Cardiac septum (tissue), 1 donor: ENCODE results near the gene MTHFD1L. TPM values are rescaled to one million over a fixed set of nuclear protein-coding genes. Genes with fewer than 3 reads are reported as not detected.

Experiments
- DNase-seq: peaks from one replicate; pipeline ENCODE4 v3.0.0-alpha.2; 2020; ENCODE audit warnings: low spot score
- intact Hi-C: fragments of 100-400 bp; cut with DNase I; formaldehyde crosslinking; loops from one replicate; pipeline ENCODE4 v1.14.0; 2022
- total RNA-seq: library from RNA; stranded (reverse); fragmentation: NEBNext Ultra II Directional; extraction: Animal tissue kit (Norgen Biotek cat#: 25700); gene quantifications from one replicate; pipeline ENCODE4 v1.2.1, GENCODE V29; 2021
- donor health status: DM: no; HTN: no; CAD: no.

The MTHFD1L gene
- total RNA-seq, 1 donor from 2014 or later: 5.3 TPM

DNA sequence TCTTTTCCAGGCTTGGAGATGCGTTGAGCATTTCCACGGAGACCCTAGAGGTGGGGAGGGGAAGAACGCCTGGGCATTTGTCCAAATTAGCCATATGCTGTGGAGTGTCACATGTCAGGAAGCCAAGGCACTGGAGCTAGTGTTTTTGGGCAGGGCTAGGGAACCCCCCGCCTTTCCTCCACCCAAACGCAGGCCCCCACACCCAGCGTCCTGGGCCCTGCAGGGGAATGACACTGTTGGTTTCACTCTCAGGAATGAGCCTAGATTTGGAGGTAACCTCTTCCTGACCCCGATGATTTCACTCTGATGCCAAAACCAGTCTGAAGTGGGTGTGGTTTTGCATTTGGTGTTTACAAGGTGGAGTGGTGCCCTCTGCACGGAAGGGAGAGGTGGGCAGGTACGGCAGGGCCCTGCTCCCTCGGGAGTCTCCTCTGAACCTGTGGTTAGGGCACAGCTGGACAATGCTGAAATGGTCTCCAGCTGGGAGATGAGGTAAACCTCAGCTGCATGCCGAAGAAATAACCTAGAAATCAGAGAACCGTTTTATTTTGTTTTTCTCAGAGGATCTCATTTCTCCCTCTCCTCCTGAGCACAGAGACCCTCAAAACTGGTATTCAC lies 29.5 kb downstream of the MTHFD1L start:
- DNase-seq: no peak
- intact Hi-C loops: loop anchor here (5.0 kb wide), 1 partner anchor 117 kb away; no protein-coding TSS in a partner anchor

DNA sequence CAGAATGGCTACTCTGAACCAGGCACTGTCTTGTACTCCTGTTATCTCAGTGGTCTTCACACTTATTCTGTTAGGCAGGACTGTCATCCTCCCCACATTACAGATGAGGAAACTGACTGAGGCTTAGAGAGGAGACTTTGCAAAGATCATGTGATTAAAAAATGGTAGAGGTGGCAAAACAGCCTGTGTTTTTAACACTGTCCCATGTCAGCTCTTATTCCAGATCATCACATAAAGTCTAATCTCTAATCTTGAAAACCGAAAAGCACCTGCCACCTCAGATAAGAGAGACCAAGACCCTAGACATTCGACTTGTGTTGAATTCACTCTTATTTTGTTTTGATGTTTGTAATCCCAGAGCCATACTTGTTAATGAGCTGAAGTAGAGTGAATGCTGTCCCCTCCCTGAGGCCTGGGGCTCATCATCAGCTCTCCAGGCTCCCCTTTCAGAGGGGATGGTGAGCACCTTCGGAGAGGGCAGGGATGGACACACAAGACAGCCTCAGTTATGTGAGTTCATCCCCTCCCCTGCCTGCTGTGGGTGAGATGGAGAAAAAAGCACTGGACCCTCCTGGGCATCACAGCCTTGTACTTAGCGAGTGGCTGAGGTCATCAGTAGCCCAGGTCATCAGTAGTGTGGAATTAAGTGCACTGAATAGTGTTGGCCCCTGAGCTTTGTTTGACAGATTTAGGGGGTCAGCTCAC lies 30.6 kb downstream of the MTHFD1L start:
- DNase-seq: no peak
- intact Hi-C loops: no loop called here

DNA sequence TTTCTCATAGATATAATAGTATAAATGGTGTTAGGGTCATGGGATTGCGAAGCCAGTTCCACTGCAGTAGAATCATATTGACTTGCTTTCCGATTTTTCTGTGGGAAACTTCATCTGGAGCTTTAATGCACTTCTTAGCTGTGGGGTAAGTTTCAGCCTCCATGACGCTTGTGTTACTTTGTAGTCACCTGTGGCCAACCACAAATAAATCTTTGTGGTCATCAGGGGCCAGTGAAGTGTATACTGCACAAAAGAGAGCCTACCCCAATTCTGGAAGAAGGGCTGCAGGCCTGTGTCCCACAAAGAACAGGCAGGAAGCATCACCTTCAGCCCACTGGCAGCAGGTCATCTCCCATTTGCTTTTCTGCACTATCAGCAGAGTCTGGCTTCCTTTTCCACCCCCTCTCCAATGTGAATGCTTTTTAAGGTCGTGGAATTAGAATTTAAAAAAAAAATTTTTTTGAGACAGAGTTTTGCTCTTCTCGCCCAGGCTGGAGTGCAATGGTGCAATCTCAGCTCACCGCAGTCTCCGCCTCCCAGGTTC lies 32.0 kb downstream of the MTHFD1L start:
- DNase-seq: no peak
- intact Hi-C loops: no loop called here

DNA sequence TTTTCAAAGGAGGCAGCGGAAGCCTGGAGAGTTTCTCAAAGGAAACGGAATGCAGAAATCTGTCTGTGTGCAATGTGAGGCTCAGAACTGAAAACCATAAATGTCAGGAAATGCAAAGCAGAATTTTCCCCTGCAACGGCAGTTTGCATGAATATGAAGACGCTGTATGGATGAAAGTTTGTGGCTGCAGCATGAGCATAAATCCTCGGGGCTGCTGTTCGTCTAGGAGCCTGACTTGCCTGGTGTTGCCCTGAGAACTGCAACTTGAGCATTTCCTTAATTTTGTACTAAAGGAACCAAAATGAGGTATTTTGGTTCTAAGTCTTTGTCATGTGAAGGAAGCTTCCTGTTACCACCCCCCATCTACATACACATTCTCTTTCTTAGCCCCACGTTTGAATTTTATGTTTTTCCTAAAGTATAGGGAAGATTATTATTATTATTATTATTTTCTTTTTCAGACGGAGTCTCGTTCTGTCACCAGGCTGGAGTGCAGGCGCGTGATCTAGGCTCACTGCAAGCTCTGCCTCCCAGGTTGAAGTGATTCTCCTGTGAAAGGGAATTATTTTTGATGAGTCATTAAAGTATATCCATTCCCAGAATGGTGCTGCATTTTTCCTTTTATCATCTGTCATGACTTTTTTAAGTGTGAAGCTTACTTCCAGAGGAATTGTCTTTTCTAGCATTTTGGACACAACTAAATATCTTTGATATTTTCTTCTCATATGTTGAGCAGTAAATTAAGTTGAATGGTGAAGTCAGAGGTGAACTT lies 33.1 kb downstream of the MTHFD1L start:
- no peak for DNase-seq
- intact Hi-C loops: no loop called here

DNA sequence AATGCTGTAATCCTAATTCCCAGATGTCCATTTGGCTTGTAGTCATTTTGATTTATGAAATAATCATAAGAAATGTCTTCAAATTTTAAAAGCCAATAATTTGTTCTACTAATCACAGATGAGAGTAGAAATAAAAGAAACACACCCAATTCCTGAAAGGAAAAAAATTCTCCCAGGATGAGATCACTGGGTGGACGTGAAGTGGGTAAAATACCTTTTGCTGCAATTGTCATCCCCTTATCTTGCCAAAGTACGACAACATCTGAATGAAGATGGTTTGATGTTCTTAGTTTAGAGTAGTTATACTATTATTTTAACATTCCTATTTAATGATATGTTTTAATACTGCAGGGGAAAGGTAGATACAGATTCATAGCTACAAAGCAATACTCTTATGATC lies 33.7 kb downstream of the MTHFD1L start:
- no peak for DNase-seq
- intact Hi-C loops: no loop called here

DNA sequence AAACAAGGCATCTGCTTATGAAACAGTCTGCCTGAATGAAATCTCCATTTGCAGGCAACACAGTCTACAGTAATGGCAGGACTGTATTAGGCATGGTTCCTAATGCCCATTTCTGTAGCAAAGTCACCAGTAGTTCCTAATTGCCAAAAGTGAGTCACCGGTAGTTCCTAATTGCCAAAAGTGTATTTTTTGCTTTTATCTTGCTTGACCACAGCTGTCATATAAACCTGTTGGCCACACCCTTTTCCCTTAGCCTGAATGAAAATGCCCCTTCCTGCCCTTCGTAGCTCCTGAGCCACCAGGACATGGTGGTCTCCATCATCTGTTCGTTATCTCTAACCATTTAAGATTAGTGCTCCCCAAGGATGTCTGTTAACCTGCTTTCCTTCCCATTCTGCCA lies 34.5 kb downstream of the MTHFD1L start:
- DNase-seq: no peak
- intact Hi-C loops: no loop called here

DNA sequence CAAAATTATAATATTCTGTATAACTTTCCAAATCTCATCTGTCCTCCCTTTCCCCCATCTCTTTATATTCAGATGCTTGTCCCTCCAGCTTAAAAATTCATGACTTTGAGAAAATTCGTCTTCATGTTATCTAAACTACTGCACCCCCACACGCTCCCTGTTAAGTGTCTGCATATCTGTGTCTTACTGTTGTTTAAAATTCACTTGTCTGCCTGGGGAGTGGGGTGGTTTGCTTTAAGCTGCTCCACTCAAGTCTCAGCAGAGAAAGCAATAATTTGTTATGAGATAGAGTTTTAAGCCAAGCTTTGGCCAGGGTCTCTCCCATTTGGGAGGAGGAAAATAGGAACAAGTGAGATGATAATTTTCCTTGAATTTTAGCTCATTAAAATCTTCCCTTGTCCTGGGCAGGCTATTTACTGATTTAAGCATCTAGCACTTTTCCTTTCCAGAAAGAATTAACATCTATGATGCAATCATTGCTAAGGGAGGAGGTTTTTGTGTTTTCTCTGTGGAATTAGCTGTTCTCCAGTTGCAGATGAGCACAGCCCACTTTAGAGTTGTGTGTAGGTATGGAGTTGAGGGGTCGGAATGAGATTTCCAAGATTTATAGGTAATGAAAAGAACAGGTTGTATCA lies 36.8 kb downstream of the MTHFD1L start:
- intact Hi-C loops: no loop called here
- no peak for DNase-seq

DNA sequence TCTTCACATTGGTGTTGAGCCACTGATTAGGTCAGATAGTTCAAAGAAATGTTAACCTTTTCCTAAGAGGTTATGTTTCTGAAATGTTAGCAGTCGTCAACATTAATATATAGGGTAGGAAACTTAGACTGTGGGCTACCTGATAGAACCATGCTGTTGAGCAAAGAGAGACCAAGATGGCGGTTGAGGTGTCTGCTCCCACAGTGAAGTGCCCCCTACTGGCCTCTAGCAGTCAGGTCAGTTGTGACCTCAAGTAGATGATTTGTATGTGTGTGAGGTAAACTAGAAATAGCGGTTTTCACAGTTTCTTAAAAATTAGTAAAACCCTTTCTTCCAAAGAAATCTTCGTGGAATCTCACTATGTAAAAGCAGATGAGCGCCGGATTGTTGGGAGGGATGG lies 40.3 kb downstream of the MTHFD1L start:
- intact Hi-C loops: no loop called here
- no peak for DNase-seq

DNA sequence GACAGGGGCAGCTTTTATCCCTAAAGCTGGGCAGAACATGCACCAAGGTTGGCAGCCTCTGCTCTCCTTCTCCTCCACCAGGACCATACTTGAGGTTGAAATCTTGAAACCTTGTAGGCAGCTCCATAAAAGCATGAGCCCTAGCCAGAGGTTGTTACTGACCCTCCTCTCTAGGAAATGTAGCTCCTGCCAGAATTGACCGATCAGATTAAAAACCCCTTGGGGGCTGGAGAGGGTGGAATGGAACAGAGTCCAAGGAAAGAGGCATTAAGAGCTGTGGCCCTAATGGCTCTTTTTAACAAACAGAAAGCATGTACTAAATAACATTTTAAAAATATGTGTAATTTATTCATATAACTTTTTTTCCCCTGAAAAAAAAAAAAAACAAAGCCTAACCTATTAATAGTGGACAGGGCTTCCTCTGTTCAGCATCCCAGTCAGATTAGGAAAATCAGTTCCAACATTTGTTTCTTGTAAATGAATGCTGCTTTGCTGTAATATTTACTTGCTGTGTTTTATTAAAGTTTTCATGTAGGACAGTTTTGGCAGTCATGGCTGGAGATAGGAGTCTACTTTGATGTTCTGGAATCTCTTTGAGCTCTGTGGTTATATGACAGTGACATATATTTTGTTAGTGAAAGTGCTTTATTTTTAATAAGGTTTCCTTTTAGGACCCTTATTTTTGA lies 41.3 kb downstream of the MTHFD1L start:
- DNase-seq: no peak
- intact Hi-C loops: no loop called here

DNA sequence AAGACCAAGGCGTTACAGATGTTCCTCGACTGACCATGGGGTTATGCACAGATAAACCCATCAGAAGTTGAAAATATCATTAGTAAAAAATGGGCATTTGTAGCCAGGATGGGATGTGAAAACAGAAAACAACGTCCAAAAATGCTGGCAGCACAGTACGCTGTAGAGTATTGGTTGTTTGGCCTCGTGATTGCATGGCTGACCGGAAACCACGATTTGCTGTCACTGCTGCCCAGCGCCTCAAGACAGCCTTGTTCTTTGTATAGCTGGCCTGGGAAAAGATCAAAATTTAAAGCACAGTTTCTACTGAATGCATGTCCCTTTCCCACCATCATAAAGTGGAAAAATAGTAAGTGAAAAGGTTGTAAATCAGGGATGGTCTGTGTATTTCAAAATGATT lies 41.9 kb downstream of the MTHFD1L start:
- intact Hi-C loops: no loop called here
- no peak for DNase-seq

DNA sequence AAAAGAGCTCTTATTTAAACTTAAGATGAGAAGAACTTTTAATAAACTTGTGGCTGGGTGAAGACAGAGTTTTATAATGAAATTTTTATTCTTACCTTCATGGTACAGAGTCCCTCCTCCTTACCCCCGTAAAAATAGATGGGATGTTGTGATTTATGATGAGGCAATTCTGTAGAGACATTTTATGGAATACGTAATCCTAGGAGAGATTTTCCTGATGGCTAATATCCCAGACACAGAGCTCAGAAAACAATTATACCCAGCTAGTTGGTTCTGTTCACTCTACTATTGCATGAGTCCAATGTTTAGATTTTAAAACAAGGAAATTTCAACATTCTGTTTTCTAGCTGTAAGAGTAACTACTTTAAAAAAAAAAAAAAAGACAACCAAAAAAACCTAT lies 43.4 kb downstream of the MTHFD1L start:
- intact Hi-C loops: no loop called here
- no peak for DNase-seq

DNA sequence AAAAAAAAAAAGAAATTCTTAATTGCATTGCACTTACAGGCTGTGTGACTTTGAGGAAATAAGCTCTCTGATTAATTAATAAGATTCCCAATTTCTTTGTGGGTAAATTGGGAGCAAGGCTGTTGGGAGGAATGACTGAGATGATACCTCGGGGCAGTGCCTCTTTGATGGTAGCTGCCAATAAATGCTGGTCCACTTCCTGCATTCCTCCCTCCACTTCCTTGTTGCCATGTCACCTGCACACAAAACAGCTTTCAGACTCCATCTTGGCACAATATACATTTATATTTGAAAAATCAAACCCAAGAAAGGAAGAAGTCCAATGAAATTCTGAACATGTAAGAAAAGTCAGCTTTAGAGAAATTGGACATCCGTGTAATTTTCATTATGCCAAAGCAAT lies 45.1 kb downstream of the MTHFD1L start:
- intact Hi-C loops: no loop called here
- no peak for DNase-seq

DNA sequence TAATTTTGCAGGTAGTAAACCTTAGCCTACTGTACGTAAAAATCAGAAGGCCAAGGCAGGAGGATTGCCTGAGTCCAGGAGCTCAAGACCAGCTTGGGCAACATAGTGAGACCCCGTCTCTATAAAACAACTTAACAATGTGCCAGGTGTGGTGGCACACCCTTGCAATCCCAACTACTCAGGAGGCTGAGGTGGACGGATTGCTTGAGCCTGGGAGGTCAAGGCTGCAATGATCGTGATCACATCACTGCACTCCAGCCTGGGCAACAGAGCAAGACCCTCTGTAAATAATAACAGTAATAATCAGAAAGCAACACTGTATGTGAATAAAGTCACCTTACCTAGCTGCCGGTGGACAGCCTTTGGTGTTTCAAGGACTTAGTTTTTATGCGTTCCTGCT lies 48.9 kb downstream of the MTHFD1L start:
- intact Hi-C loops: no loop called here
- no peak for DNase-seq

DNA sequence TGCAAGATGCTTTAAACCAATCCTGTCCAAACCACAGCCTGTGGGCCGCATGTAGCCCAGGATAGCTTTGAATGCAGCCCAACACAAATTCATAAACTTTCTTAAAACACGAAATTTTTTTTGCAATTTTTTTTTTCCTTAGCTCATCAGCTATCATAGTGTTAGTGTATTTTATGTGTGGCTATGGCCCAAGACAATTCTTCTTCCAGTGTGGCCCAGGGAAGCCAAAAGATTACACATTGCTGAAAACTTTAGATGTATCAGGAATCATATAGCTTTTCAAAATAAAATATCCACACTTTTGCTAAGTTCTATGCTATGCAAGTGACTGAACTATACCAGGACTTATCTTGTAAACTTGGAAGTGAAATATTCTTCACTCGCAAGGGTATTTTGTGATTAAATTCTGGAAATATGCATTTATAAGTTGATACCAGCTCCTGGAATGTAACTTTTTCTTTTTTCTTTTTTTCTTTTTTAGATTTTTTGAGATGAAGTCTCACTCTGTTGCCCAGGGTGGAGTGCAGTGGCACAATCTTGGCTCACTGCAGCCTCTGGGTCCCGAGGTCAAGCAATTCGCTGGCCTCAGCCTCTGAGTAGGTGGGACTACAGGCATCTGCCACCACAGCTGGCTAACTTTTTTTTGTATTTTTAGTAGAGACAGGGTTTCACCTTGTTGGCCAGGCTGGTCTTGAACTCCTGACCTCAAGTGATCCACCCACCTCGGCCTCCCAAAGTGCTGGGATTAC lies 49.8 kb downstream of the MTHFD1L start:
- no peak for DNase-seq
- intact Hi-C loops: no loop called here

DNA sequence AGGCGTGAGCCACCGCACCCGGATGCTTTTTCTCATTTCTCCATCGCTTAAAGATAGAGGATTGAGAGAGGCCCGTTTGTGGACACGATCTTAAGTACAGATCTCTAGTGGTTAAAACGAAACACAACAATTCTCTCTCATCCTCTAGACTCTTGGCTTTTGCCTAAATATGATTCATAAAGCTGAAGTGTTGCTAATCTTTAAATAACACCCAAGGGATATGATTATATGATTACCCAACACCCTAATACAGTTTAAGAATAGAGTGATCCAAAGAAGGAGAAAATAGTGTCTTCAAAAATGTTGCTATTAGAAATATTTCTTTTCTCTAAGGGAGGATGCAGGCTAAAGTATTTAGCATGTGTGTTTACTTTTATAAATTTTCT lies 50.4 kb downstream of the MTHFD1L start:
- intact Hi-C loops: no loop called here
- DNase-seq: no peak

DNA sequence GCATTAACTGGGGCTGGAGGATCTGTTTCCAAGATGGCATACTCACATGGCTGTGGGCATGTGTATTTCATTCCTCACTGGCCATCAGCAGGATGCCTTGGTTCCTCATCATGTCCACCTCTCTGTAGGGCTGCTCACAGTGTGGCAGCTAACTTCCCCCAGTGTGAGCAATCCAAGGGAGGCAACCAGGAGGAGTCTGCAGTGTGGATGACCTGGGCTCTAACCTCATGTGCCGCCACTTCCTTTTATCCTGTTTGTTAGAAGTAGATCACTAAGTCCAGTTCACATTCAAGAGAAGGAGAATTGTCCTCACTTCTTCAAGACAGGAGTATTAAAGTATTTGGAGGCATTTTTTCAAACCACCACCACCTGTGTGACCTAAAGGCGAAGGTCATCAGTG lies 54.4 kb downstream of the MTHFD1L start:
- no peak for DNase-seq

DNA sequence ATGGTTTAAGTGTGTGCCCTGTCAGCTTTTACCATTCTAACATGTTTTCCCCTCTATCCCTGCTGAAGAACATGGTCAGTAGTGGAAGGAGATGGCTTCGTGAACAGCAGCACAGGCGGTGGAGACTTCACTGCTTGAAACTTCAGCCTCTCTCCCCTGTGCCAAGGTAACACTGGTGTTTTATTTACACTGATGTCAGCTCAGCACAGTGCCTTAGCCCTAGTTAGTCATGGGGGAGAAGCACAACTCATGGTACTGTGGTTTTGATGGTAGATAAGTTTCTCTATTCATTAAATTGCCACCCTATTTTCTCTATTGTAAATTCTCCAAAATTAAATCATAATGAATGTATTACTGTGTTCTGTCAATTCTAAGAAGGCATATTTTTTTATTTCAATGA lies 56.6 kb downstream of the MTHFD1L start:
- intact Hi-C loops: no loop called here
- DNase-seq: no peak

More for the DNA sequence above, 54.4 kb downstream of the MTHFD1L start:
- intact Hi-C loops: no loop called here

DNA sequence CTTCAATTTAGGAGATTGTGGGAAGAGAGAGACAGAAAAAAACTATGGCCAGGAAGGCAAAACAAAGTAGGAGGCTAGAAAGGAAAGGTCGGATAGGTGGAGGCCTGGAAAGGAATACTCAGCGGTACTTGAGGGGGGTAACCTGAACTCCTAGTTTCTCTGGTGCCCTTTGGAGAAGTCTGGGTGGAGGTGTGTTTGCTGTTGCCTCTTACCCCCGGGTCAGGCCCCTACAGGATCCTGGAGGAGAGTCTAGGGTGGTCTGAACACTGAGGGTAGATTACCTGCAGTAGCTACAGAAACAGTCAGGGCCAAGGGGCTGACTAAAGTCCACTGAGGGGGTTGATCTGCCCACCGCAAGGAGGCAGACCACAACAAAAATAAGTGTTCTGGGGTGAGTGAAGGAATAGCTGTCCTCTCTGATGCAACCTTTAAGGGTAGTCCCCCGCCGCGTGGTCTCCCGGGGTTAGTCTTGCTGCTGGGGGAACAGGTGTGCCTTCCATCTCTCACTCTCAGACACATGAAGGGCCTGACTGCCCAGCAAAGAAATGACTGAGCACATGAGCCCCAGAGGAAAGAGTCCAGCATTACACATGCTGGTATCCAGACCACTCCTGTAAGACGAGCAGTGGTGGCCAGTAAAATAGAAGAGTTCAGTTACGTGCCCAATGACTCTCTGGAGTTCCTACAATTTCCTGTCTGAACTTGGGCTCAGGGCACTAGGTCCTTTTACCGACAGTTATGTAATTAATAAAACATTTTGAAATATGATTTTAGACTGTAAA lies 59.5 kb downstream of the MTHFD1L start:
- intact Hi-C loops: no loop called here
- no peak for DNase-seq
